SU-DHL-6 (cell line): ENCODE results near the gene TENM4.

Experiments used
- EZH2phosphoT487 ChIP-seq: fragments of 200-600 bp; sonication (generic), shearing (Covaris generic); conservative IDR thresholded peaks from 2 replicates; pipeline ENCODE4 v1.6.1; 2018; ENCODE audit warnings: mild to moderate bottlenecking, antibody characterized with exemption, low read length, moderate library complexity, mixed read lengths
- TF ChIP-seq, protein P1 (sequence below): fragments of 200-600 bp; sonication (generic); IDR thresholded peaks from one replicate; pipeline ENCODE4 v1.5.1; 2017; ENCODE audit warnings: antibody characterized with exemption, mild to moderate bottlenecking, low read length, moderate library complexity; ENCODE audit not compliant: insufficient read depth, poor library complexity, severe bottlenecking

DNA sequence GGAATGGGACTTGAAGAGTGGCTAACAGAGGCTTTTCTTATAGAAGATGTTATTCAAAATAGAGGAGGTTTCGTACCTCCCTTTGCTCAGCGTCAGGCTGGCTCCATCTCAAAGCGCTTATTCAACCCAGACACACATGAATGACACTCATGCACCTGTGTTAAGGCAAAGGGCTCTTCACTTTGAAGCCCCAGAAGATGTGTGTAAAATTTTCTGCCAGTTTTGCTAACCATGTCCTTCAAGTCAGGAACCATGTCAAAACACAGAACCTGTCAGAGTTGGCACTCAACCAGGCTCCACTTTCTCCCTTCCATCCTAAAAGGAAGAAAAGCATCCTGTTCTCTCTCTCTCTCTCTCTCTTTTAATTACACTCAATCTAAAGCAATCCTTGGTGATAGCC lies 513.3 kb downstream of the TENM4 start:
- TF ChIP-seq, protein P1, sequence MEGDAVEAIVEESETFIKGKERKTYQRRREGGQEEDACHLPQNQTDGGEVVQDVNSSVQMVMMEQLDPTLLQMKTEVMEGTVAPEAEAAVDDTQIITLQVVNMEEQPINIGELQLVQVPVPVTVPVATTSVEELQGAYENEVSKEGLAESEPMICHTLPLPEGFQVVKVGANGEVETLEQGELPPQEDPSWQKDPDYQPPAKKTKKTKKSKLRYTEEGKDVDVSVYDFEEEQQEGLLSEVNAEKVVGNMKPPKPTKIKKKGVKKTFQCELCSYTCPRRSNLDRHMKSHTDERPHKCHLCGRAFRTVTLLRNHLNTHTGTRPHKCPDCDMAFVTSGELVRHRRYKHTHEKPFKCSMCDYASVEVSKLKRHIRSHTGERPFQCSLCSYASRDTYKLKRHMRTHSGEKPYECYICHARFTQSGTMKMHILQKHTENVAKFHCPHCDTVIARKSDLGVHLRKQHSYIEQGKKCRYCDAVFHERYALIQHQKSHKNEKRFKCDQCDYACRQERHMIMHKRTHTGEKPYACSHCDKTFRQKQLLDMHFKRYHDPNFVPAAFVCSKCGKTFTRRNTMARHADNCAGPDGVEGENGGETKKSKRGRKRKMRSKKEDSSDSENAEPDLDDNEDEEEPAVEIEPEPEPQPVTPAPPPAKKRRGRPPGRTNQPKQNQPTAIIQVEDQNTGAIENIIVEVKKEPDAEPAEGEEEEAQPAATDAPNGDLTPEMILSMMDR: no peak
- TF ChIP-seq EZH2phosphoT487: no peak
